VCaP (cell line): ENCODE measurements around the gene INO80E.
A peak's percentile ranks its signal among the peaks of the same experiment; 100 is the strongest.

Source experiments
- H3K27ac ChIP-seq: fragments of 450-650 bp; 2 replicates; pipeline ENCODE4 v1.5.1; 2017
- CTCF ChIP-seq: fragments of 450-650 bp; conservative IDR thresholded peaks from 2 replicates; pipeline ENCODE4 v1.5.1; 2017; ENCODE audit warnings: mild to moderate bottlenecking, moderate library complexity

The INO80E gene

GRCh38 chr16:29972992-29973383, 23.1 kb upstream of the INO80E start:
- TF ChIP-seq CTCF = no peak
- peak overlapping the region; percentile 76 for H3K27ac ChIP-seq

GRCh38 chr16:29973384-29974246, 22.4 kb upstream of the INO80E start, which contains the start of gene TAOK2:
TSS of gene TAOK2 (plus strand) at chr16:29973868. CDS start at chr16:29977773, 3,905 bp downstream.
- TF ChIP-seq CTCF = no peak
- H3K27ac ChIP-seq = peak within 1 kb of the TSS; percentile 76

GRCh38 chr16:29974291-29975133, 21.5 kb upstream of the INO80E start:
- H3K27ac ChIP-seq = peak overlapping the region; percentile 76
- no peak for TF ChIP-seq CTCF

- H3K27ac ChIP-seq = peak overlapping the region; percentile 76; the same call in 1 of the 2 replicates
- no peak for TF ChIP-seq CTCF
These were observed 20.9 kb upstream of the INO80E start for GRCh38 chr16:29975134-29975538.

GRCh38 chr16:29975811-29976511, 20.1 kb upstream of the INO80E start:
- peak overlapping the region; percentile 76; the same call in 1 of the 2 replicates for H3K27ac ChIP-seq
- no peak for TF ChIP-seq CTCF

- TF ChIP-seq CTCF = no peak
- no peak overlapping the region for H3K27ac ChIP-seq
These were observed 18.8 kb upstream of the INO80E start for GRCh38 chr16:29977063-29977825.
